HK-2 (cell line): Measurements from ENCODE around the gene ZBTB24.
A peak's percentile ranks its signal among the peaks of the same experiment; 100 is the strongest.
"Not testable (repeated sequence)": the region's sequence is repeated elsewhere in the genome, so short reads cannot be mapped to it uniquely, and the experiment has no call there.

Source experiments
- DNase-seq: peaks from one replicate; pipeline ENCODE4 v3.0.0-alpha.2; 2018; ENCODE audit not compliant: unreplicated experiment

The ZBTB24 gene

GRCh38 chr6:109471105-109471810 is 11.8 kb downstream of the ZBTB24 start:
- no peak for DNase-seq

GRCh38 chr6:109469591-109470189 is 13.3 kb downstream of the ZBTB24 start:
- no peak for DNase-seq

GRCh38 chr6:109467696-109468095 is 15.3 kb downstream of the ZBTB24 start:
- no peak for DNase-seq

GRCh38 chr6:109466212-109466923 is 16.7 kb downstream of the ZBTB24 start:
- no peak for DNase-seq

GRCh38 chr6:109465772-109466171 is 17.2 kb downstream of the ZBTB24 start:
- no peak for DNase-seq

GRCh38 chr6:109461733-109462526 is 21.1 kb downstream of the ZBTB24 start:
- no peak for DNase-seq

- not testable (repeated sequence) for DNase-seq
Measured at GRCh38 chr6:109461205-109461604, 21.8 kb downstream of the ZBTB24 start.

- no peak for DNase-seq
Measured at GRCh38 chr6:109460161-109460829, 22.7 kb downstream of the ZBTB24 start.

GRCh38 chr6:109458774-109459531 is 24.1 kb downstream of the ZBTB24 start:
- DNase-seq: no peak

GRCh38 chr6:109457562-109457996 is 25.4 kb downstream of the ZBTB24 start:
- no peak for DNase-seq

GRCh38 chr6:109456710-109457561 is 26.1 kb downstream of the ZBTB24 start:
- DNase-seq: no peak

- DNase-seq: no peak
Measured at GRCh38 chr6:109456111-109456583, 26.9 kb downstream of the ZBTB24 start.

- DNase-seq: peak; percentile 67
Measured at GRCh38 chr6:109455437-109456110, 27.4 kb downstream of the ZBTB24 start, which contains the start of gene MICAL1. Gene MICAL1, minus strand, starts transcription at chr6:109455772. Its CDS starts 1,576 bp downstream, at chr6:109454196.

- DNase-seq: no peak
Measured at GRCh38 chr6:109454496-109455436, 28.3 kb downstream of the ZBTB24 start.

GRCh38 chr6:109453594-109454495 is 29.2 kb downstream of the ZBTB24 start:
- no peak for DNase-seq

GRCh38 chr6:109453156-109453555 is 29.9 kb downstream of the ZBTB24 start:
- no peak for DNase-seq

GRCh38 chr6:109452181-109452580 is 30.8 kb downstream of the ZBTB24 start:
- no peak for DNase-seq
